GM12891 (cell line): ENCODE results near the gene HLCS.

Experiments
- POLR2A ChIP-seq: IDR thresholded peaks from 2 replicates; pipeline ENCODE4 v1.6.1; 2011; ENCODE audit warnings: low read depth, low read length, control low read depth
- POLR2AphosphoS5 ChIP-seq: IDR thresholded peaks from 2 replicates; pipeline ENCODE4 v1.6.1; 2011; ENCODE audit warnings: low read depth, low read length, control low read depth
- POU2F2 ChIP-seq: IDR thresholded peaks from 2 replicates; pipeline ENCODE4 v1.6.1; 2011; ENCODE audit warnings: low read depth, mild to moderate bottlenecking, control low read depth, low read length, moderate library complexity
- SPI1 ChIP-seq: IDR thresholded peaks from 2 replicates; pipeline ENCODE4 v1.6.1; 2011; ENCODE audit warnings: low read depth, low read length, control low read depth
- TAF1 ChIP-seq: IDR thresholded peaks from 2 replicates; pipeline ENCODE4 v1.6.1; 2011; ENCODE audit warnings: low read depth, low read length, control low read depth

DNA sequence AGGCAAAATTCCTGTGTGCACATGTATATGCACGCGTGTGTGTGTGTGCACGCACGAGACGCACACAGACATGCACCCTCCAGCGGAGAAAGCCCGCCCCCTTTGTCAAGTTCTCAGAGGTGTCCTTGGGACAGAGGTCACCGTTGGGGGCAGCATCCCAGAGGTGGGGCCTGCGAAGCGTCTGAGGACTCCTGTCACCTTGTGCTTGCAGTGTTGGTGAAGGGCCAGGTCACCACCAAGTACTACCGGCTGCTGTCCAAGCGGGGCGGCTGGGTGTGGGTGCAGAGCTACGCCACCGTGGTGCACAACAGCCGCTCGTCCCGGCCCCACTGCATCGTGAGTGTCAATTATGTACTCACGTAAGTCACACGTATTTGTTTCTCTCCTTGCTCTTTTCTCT is 225.0 kb downstream of the HLCS start:
- TF ChIP-seq SPI1 (no peak), POLR2A (no peak), TAF1 (no peak), POLR2AphosphoS5 (no peak), POU2F2 (no peak)
